ENCODE results near the gene KLHL17. TPM values are rescaled to one million over a fixed set of nuclear protein-coding genes. Genes with fewer than 3 reads are reported as not detected.

The KLHL17 gene
- total and polyA plus RNA-seq, 11 donors = 1.6 to 6.8 (median 4.7) TPM

DNA sequence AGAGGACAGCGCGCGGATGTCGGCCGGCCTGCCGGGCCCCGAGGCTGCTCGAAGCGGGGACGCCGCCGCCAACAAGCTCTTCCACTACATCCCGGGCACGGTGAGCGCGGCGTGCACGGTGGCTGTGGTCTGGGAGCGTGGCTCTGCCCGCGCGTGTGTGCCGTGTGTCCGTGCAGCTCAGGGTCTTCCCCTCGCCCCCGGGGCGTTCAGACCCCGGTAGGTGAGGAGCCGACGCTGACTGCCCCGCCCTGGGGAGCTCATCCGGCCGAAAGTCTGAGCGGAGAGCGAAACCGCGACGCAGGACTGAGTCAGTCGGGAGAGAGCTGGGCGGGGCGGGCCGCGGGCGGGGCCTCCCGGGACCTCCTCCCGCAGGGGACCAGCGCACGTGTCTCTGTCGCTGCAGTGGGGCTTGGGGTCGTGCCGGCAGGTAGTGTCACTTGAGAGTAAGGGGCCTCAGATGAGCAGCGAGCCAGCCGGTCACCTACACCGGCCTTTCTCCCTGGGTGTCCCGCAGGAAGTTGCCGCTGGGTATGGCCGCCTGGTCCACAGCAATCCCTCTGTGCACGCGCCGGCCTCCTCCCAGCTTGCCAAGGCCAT is 6.4 kb downstream of the KLHL17 start:
- peak overlapping the region; percentile 49 to 78 (median 61) for H3K4me3 ChIP-seq
- intact Hi-C loops (cut with DNase I) = loop anchor here in 1 of 10 donors (10.0 kb wide), 1 partner anchor 62 kb away; no protein-coding TSS in a partner anchor
- H3K36me3 ChIP-seq = peaks cover 0 to 12% (median 0%) of the 10 kb centered on the region in 9 donors
- TF ChIP-seq, protein P1, sequence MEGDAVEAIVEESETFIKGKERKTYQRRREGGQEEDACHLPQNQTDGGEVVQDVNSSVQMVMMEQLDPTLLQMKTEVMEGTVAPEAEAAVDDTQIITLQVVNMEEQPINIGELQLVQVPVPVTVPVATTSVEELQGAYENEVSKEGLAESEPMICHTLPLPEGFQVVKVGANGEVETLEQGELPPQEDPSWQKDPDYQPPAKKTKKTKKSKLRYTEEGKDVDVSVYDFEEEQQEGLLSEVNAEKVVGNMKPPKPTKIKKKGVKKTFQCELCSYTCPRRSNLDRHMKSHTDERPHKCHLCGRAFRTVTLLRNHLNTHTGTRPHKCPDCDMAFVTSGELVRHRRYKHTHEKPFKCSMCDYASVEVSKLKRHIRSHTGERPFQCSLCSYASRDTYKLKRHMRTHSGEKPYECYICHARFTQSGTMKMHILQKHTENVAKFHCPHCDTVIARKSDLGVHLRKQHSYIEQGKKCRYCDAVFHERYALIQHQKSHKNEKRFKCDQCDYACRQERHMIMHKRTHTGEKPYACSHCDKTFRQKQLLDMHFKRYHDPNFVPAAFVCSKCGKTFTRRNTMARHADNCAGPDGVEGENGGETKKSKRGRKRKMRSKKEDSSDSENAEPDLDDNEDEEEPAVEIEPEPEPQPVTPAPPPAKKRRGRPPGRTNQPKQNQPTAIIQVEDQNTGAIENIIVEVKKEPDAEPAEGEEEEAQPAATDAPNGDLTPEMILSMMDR (IDR thresholded peaks at IDR 0.05) = no peak
- TF ChIP-seq POLR2A (IDR thresholded peaks at IDR 0.05) = no peak
- H3K9me3 ChIP-seq = no peaks in the 10 kb centered on the region
- peaks cover 4 to 29% (median 12%) of the 10 kb centered on the region in 12 donors for H3K4me1 ChIP-seq
- peak overlapping the region in 3 of 12 donors; percentile 20 to 68 (median 50) for H3K27ac ChIP-seq
- ATAC-seq (peak; percentile 34 to 65 (median 56)), DNase-seq (peak; percentile 69 to 88 (median 73))
- H3K27me3 ChIP-seq = peaks cover 0 to 35% (median 23%) of the 10 kb centered on the region in 9 donors
- WGBS, 4 donors = 1% methylated on average over 20 to 60 of the region's 60 CpGs

DNA sequence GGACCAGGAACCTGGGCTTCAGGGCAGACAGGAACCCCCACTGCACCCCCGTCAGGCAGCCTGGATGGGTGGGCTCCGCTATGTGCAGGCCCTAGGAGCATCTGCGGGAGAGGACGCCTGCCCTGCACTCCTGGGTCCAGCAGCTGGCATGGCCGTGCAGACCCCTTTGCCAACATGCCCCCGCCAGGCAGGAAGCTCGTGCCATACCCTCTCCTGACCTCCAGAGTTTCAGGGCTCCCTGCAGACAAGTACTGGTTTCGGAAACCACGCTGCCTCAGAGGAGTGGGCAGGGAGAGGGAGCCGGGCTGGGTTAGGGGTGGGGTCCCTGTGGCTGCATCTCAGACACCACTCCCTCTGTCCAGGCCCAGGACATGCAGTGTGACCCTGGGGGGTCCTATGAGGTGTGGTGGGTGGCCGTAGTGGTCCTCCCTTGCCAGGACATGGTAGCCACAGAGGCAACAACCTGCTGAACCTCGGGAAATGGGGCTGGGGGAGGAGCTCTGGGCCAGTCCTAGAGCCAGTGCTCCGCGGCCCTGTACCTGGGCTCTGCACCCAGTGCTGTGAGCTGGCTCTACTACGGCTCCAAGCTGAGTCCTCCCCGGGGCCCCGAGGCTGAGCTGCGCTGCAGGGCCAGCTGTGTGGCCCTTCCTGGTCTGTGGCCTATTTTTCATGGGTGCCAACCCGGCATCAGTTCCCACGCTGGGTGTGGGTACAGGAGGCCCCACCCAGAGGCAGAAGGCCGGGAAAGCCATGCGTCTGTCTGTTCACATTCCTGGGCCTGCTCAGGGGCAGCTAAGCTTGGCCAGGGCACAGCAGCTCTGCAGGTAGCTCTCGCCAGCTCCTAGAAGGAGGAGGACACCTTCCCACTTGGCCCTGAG is 7.3 kb downstream of the KLHL17 start:
- peaks cover 4 to 37% (median 12%) of the 10 kb centered on the region in 12 donors for H3K4me1 ChIP-seq
- peak overlapping the region in 3 of 12 donors; percentile 60 to 63 (median 62) for H3K4me3 ChIP-seq
- intact Hi-C loops (cut with DNase I) = loop anchor here in 1 of 10 donors (10.0 kb wide), 1 partner anchor 63 kb away; no protein-coding TSS in a partner anchor
- WGBS, 4 donors = 70 to 80% (median 75%) methylated on average over 12 to 23 of the region's 23 CpGs
- DNase-seq (peak in 4 of 5 donors; percentile 8 to 59 (median 26)), ATAC-seq (no peak)
- no peaks in the 10 kb centered on the region for H3K9me3 ChIP-seq
- no peak for TF ChIP-seq POLR2A (IDR thresholded peaks at IDR 0.05)
- TF ChIP-seq, protein P1 (IDR thresholded peaks at IDR 0.05) = no peak
- H3K27me3 ChIP-seq = peaks cover 0 to 41% (median 27%) of the 10 kb centered on the region in 9 donors
- no peak overlapping the region for H3K27ac ChIP-seq
- H3K36me3 ChIP-seq = peaks cover 0 to 8% (median 0%) of the 10 kb centered on the region in 9 donors

DNA sequence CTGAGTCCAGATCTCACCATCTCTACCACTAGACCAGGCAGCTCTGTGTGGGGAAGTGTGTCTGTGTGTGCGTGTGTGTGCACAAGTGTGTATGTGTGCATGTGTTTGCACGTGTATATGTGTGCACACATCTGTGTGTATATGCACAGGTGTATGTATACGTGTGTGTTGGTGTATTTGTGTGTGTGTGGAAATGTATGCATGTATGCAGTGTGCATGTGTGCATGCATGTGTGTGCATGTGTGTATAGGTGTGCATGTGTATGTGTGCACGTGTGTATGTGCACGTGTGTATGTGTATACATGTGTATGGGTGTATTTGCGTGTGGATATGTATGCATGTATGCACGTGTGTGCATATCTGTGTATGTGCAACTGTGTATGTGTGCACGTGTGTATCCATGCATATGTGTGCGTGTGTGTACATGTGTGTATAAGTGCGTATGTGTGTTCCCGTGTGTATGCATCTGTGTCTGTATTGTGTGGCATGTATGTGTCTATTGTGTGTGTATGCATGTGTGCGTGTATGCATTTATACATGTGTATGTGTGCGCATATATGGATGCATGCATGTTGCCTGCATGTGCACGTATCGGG is 9.0 kb downstream of the KLHL17 start:
- Histone ChIP-seq H3K27ac (no peak overlapping the region), H3K36me3 (no peaks in the 10 kb centered on the region), H3K9me3 (no peaks in the 10 kb centered on the region), H3K4me3 (no peak overlapping the region), H3K27me3 (peaks cover 0 to 50% (median 29%) of the 10 kb centered on the region in 9 donors), H3K4me1 (peaks cover 4 to 48% (median 15%) of the 10 kb centered on the region in 12 donors)
- 81 to 85% (median 82%) methylated on average over 15 of the region's 15 CpGs for WGBS, 4 donors
- no peak for DNase-seq
- intact Hi-C loops (cut with DNase I) = loop anchor here in 1 of 10 donors (10.0 kb wide), 1 partner anchor 65 kb away; no protein-coding TSS in a partner anchor
- no peak for ATAC-seq
- TF ChIP-seq, protein P1 (IDR thresholded peaks at IDR 0.05) = no peak

All from heart left ventricle (tissue), 16 donors.